Subcutaneous adipose tissue (tissue), 4 donors: ENCODE measurements around the gene CAVIN1. TPM values are rescaled to one million over a fixed set of nuclear protein-coding genes. Genes with fewer than 3 reads are reported as not detected.

Source experiments
- CTCF ChIP-seq: fragments of 450-650 bp; IDR thresholded peaks from one replicate; pipeline ENCODE4 v1.5.1; 2016; ENCODE audit warnings: low read depth, mild to moderate bottlenecking, control low read depth, antibody characterized with exemption, moderate library complexity
- total RNA-seq, 4 donors: library from RNA; depleted of rRNA; stranded (reverse); fragments of >200 nt; gene quantifications; one replicate each; pipeline ENCODE4 v1.1.0, GENCODE V29; 2016

Gene CAVIN1
- total RNA-seq: 100 to 1,000 TPM; 307 to 781 (median 518) TPM

GRCh38 chr17:42422958-42423712, at the start of gene CAVIN1:
Gene CAVIN1, minus strand, starts transcription at chr17:42423256. Its CDS starts 159 bp downstream, at chr17:42423097.
- no peak for TF ChIP-seq CTCF

GRCh38 chr17:42467889-42468288, 44.8 kb upstream of the CAVIN1 start:
- TF ChIP-seq CTCF: no peak

- no peak for TF ChIP-seq CTCF
Measured at GRCh38 chr17:42463976-42464400, 40.9 kb upstream of the CAVIN1 start.

- no peak for TF ChIP-seq CTCF
Measured at GRCh38 chr17:42460371-42460770, 37.3 kb upstream of the CAVIN1 start.

- TF ChIP-seq CTCF: no peak
Measured at GRCh38 chr17:42459801-42460281, 36.8 kb upstream of the CAVIN1 start.

GRCh38 chr17:42459256-42459800, 36.3 kb upstream of the CAVIN1 start:
- no peak for TF ChIP-seq CTCF

- TF ChIP-seq CTCF: no peak
Measured at GRCh38 chr17:42458497-42459255, 35.6 kb upstream of the CAVIN1 start, which contains the start of gene ATP6V0A1. Gene ATP6V0A1, plus strand, starts transcription at chr17:42458878. Its CDS starts 2,017 bp downstream, at chr17:42460895.
